NCI-H460 (cell line): ENCODE results near the gene GABRG2. TPM values are rescaled to one million over a fixed set of nuclear protein-coding genes. Genes with fewer than 3 reads are reported as not detected.

ENCODE experiments used
- DNase-seq: peaks from one replicate; pipeline ENCODE4 v3.0.0-alpha.2; 2016; ENCODE audit warnings: low read depth; ENCODE audit errors: extremely low read depth
- total RNA-seq: library from RNA; depleted of rRNA; stranded (reverse); fragments of >200 nt; shearing (Covaris generic); gene quantifications from 2 replicates; pipeline ENCODE4 v1.2.3, GENCODE V29; 2014; rRNA removed

GABRG2 gene
- total RNA-seq, 1 experiment from 2014 or later: not detected

GRCh38 chr5:162187371-162187770, 119.8 kb downstream of the GABRG2 start:
- no peak for DNase-seq

- DNase-seq: no peak
These were observed 122.1 kb downstream of the GABRG2 start for GRCh38 chr5:162189719-162190118.

GRCh38 chr5:162193012-162193411, 125.4 kb downstream of the GABRG2 start:
- DNase-seq: no peak

GRCh38 chr5:162196351-162196750, 128.8 kb downstream of the GABRG2 start:
- no peak for DNase-seq

GRCh38 chr5:162202285-162202880, 134.8 kb downstream of the GABRG2 start:
- no peak for DNase-seq

Other genes with a start within 250 kb of the GABRG2 start
- gene GABRA1, start 219.7 kb upstream of the GABRG2 start, total RNA-seq: not detected in 2 replicates